ENCODE data around the gene LMBR1.
"Not testable (repeated sequence)": the region's sequence is repeated elsewhere in the genome, so short reads cannot be mapped to it uniquely, and the experiment has no call there.

DNA sequence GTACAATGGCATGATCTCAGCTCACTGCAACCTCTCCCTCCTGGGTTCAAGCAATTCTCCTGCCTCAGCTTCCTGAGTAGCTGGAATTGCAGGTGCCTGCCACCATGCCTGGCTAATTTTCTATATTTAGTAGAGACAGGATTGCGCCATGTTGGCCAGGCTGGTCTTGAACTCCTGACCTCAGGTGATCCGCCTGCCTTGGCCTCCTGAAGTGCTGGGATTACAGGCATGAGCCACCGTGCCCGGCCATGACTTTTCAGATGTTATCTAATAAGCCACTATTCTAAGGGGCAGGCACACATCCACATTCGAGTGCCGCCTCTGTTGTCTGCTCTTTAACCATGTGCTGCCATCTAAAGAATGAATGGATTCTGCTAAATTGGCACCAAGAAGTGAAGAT, 29.3 kb upstream of the LMBR1 start:
- not testable (repeated sequence) for TF ChIP-seq CTCF (IDR thresholded peaks at IDR 0.05; ENCODE audit: poor library complexity); EZH2 (IDR thresholded peaks at IDR 0.05; ENCODE audit: borderline replicate concordance)
